ENCODE measurements around the gene MIPOL1.
"Not testable (repeated sequence)": the region's sequence is repeated elsewhere in the genome, so short reads cannot be mapped to it uniquely, and the experiment has no call there.

The MIPOL1 gene, protein sequence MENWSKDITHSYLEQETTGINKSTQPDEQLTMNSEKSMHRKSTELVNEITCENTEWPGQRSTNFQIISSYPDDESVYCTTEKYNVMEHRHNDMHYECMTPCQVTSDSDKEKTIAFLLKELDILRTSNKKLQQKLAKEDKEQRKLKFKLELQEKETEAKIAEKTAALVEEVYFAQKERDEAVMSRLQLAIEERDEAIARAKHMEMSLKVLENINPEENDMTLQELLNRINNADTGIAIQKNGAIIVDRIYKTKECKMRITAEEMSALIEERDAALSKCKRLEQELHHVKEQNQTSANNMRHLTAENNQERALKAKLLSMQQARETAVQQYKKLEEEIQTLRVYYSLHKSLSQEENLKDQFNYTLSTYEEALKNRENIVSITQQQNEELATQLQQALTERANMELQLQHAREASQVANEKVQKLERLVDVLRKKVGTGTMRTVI

DNA sequence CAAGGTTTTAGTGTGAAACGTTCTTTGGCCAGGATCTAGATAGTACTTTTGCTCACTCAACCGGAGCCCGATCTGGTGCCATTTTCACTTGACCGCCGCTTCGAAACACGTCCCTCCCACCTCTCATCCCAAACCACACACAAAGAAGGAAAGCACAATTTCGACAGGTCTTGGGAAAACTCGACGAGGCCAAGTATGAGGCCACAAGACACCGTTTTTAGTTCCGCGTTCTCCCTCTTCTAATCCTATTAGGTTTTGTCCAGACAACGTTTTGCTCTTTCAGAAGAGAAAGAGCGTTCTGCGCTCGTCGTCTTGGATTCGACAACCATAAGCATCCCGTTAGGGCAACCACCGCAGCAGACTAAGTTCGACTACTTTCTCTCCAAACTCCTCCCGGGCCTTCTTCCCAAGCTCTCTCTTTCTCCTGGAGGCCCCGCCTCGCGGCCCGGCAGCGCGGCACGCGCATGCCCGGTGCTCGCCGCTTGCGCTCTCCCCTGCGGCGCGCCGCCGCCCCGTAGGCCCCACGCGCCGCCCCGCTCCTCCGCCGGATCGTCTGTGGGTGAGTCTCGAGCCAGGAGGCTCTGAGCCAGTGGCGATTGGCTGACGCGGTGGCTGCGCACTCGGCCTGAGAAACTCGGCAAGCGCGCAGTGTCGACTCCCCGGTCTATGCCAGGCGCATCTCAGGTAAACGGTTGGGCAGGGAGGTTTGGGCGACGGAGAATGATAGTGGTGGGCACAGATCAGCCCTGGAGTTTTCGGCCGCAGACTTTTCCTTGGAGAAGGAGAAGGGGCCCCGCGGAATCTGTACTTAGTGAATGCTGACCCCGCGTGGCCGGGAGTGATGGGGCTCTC is at the start of gene MIPOL1:
MIPOL1 (plus strand) TSS at position 517 of the 852 bp plus-strand sequence. CDS start 49,952 bp downstream, outside the sequence.
- DNase-seq = peak in 50 of 51 donors; percentile 24 to 85 (median 72)

DNA sequence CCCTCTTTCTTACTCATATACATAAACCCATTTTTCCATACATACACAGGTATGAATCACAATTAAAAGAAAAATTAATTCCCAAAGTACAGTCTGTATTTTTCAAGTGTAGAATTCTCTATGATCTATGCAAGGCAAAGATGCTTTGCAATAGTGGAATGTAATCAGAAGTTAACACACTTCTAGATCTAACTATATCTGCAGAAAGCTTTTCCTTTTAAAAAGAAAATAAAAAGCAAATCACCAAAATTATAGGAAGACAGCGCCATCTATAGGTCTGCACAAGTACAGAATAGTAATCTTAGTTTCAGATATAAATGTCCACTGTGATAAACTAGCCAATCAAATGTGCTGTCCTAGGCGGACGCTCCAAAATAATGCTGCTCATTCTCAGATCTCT is 47.3 kb upstream of the MIPOL1 start:
- peak in 1 of 51 donors; percentile 5 for DNase-seq

DNA sequence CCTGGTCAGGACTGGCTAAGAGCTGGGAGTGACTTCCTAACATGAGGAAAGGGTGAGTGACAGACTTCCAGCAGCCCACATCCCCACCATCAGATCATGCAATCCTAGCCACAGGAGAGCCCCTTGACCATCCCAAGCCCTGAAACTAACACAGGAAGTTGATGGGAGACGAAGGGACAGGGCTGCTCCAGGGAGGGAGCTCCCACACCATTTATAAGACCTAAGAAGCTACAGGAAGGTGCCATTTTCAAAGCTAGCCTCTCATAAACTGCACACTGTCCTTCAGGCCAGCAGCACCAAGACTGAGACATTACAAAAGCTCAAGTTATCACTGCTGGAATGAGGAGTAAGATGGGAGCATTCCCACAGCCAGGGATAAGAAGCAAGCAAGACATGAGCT is 44.7 kb upstream of the MIPOL1 start:
- DNase-seq = no peak

DNA sequence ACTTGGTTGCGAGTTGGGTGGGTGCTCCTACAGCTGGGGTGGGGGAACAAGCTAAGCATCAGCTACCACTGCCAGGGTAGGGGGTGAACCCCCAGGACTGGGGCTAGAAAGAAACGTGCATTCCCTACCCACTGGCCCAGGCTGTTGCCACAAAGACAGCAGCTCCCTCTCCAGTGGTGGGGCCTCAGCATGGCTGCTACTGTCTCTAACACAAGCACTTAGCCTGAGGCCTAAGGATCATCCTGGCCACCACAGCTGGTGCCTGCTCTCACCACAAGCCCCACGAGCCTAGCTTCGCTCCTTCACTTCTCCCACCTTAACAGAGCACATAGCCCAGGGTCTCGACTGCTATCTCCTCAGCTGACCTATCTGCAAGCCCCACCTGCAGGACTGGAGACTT is 44.3 kb upstream of the MIPOL1 start:
- DNase-seq = no peak

DNA sequence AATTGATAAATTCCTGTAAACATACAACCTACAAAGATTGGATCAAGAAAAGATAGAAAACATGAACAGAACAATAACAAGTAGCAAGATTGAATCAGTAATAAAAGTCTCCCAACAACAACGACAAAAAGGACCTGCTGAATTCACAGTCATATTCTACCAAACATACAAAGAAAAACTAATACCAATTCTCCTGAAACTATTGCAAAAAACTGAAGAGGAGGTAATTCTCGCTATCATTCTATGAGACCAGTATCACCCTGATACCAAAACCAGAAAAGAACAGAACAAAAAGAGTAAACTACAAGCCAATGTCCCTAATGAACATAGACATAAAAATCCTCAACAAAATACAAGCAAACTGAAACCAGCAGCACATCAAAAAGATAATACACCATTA is 39.8 kb upstream of the MIPOL1 start:
- DNase-seq = no peak

DNA sequence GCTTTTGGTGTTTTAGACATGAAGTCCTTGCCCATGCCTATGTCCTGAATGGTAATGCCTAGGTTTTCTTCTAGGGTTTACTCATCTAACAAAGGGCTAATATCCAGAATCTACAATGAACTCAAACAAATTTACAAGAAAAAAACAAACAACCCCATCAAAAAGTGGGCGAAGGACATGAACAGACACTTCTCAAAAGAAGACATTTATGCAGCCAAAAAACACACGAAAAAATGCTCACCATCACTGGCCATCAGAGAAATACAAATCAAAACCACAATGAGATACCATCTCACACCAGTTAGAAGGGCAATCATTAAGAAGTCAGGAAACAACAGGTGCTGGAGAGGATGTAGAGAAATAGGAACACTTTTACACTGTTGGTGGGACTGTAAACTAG is 35.4 kb upstream of the MIPOL1 start:
- not testable (repeated sequence) for DNase-seq

DNA sequence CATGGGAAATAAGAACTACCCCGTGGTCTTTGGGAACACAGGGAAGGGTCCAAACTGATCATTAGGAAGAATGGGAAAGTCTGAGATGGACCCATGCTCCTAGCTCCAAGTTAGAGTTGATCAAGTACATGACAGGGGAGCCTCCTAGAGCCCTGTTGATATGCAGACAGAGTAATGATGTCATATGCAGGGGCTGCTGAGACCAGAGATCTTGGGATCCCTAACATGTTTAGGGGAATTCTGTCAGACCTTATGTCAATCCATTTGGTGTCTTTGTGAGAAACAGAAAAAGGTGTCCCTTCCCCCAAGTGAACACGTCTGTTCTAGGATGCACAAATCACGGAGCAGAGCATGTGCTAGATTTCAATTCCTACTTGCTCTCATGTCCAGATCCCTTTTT is 31.9 kb upstream of the MIPOL1 start:
- no peak for DNase-seq

DNA sequence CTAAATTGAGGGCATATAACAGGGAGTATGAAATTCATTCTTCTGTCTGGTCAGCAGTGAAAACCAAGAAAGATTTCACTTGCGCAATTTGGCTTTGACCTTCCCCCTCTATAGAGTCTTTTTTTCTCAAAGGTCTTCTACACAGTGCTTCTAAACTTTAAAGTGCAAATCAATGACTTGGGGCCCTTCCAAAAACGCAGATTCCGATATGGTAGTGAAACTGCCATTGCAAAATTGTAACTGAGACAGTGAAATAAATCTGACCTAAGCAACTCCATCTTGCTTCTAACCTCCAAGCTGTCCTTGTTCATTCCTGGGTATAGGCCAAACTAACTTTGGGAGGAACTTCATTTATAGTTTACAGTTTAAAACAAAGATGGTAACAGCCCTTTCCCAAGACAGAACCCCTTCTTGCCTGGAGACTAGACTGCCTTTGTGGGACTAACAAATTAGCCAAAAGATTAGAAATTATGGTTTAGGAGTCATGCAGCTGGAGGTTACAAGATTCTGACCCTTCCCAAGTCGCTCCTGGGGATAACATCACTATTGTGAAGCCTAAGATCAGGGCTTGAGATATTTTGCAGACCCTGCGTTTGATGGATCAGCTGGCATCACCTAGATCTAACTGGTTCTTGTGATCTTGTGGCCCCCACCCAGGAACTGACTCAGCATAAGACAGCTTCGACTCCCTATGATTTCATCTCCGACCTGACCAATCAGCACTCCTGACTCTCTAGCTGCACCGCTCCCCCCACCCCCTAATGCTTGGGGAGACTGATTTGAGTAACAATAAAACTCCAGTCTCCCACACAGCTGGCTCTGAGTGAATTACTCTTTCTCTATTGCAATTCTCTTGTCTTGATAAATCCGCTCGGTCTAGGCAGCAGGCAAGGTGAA is 30.3 kb upstream of the MIPOL1 start:
- no peak for DNase-seq

DNA sequence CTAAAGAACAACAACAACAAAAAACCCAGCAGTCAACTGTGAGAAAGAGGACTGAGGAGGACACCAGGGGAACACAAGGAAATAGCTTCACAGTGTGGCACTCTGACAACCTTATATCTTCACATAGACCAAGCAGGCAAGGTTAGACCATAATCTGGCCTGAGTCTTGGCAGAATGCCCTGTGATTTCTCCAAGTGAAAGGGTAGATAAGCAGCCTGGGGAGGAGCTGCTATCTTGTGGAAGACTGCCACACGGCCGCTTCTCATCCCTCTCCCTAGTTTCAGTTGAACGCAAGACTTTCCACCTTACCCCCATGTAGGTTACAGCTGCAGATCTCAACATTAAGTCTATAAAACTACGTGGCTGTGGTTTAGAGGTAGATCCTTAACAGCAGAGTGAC is 29.0 kb upstream of the MIPOL1 start:
- DNase-seq = no peak

DNA sequence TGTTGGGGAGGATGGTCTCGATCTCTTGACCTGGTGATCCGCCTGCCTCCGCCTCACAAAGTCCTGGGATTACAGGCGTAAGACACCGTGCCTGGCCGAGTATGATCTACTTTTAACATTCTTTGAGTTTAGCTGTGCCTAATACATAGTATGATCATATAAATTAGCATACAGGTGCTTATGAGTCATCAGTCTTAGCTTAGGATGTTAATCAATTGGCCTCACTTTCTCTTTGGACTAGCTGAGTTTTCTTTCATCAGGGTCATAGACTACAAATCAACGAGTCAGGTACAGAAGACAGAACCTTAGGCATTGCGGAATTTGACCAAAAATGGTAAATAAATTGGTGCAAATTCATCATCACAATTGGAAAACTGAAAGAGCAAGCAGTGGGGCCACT is 27.5 kb upstream of the MIPOL1 start:
- no peak for DNase-seq

DNA sequence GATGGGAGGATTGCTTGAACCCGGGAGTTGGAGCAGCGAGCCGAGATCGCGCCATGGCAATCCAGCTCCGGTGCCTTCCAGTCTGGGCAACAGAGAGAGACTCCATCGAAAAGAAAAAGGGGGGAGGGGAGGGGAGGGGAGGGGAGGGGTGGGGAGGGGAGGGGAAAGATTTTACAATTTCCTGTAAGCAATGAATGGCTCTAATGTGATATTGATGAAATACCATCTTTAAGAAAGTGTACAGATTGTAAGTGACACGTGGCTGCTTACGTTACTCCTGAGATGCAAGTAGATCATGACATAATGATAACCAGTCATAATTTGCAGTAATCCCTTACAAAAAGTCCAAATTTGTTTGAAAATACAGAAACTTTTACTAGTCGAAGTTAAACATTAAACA is 26.7 kb upstream of the MIPOL1 start:
- no peak for DNase-seq

DNA sequence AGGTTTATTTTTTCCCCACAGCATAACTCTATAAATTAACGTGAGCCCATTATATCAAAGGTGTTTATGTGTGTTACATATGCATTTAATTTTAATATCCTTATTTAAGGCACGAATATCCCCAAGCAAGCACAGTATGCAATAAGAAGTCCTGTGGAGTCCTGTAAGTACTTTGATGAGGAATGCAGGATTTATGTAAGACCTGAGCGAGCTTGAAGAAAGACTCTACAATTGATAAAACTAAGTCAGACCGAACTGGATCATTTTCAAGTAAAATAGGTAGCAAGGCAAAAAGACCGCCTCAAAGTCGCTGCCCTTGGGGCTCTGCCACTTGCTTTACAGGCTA is 26.1 kb upstream of the MIPOL1 start:
- DNase-seq = no peak

DNA sequence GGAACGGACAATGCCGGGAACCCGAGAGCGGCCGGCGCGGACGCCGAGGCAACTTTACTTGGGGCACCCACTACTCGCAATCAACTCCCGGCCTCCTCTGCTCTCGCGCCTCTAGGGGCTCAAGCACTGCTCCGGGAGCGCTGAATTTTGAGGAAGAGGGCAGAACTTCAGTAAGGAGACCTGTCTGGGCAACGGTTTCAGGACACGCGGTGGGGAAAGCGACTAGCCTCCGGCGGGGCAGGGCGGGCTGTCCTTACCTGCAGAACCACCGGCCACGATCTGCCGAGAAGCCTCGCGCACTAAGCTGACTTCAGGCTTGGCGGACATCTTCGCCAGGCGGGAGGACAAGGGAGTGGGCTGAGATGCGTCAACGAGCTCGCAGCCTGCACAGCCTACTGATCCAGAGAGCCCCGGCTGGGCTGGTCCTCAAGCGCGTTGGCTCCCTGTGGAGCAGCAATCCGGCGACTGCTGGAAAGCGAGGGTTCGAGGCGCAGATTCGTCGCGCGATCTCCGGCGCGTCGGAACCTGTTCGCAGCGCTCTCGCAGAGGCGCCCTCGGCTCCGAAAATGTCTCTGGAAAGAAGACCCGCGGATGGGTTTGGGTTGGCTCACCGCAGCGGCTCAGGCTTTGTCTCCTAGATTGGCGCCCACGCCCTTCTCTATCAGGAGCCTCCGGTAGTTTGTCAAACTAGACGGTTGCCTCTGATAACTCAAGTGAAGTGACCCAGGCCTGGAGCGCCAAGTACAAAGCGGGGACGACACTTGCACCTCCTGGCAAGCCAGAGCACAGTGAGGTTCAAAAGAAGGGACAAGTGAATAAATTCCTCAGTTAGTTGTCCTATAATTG is 25.5 kb upstream of the MIPOL1 start, which contains the start of gene SLC25A21:
SLC25A21 (minus strand) TSS at position 583 of the 846 bp plus-strand sequence.
- peak; percentile 20 to 84 (median 65) for DNase-seq

DNA sequence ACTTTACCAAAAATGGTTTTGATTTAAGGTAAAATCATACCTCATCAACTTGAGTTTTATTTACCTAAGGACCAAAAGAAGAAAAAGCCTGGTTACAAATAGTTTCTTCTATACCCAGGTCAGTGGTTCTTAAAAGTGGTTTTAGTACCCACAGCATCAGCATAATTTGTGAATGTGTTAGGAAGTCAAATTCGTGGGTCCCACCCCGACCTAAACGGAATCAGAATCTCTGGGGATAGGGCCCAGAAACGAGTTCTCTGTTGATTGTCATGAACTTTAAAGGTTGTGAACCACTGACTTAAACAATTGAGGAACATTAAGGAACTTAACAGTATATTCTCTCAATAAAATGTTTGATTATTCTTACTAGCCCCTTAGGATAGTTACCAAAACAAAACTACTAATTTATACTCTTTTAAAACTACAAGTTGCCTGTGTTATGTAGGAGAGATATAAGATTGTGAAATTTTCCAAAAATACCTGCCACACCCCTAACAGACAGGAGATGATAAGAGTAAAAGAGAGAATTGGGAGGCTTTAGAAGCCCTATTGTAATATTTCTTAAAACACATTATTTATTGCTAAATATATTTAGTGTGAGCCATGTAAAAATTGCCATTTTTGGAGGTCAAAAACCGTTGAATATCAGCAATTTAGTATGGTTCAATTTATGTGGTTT is 24.7 kb upstream of the MIPOL1 start:
- no peak for DNase-seq

DNA sequence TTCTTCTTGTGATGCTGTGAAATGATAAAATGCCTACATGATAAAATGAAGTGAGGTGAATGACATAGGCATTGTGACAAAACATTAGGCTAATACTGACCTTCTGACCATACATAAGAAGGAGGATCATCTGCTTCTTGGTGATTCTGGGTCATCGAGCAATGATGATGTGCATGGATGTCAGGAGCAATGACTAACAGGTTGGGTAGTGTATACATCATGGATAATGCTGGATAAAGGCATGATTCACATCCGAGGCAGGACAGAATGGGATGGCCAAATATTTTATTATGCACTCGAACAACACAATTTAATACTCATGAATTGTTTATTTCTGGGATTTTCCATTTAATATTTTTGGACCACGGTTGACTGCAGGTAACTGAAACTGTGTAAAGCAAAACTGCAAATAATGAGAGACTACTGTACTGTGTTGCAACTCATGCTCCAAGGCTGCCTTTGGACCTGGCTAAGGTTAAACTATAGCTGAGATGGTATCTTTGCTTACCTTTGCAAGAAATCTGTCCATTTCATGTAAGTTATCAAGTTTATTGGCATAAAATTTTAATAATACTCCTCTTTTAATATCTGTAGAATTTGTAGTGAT is 17.7 kb upstream of the MIPOL1 start:
- no peak for DNase-seq

DNA sequence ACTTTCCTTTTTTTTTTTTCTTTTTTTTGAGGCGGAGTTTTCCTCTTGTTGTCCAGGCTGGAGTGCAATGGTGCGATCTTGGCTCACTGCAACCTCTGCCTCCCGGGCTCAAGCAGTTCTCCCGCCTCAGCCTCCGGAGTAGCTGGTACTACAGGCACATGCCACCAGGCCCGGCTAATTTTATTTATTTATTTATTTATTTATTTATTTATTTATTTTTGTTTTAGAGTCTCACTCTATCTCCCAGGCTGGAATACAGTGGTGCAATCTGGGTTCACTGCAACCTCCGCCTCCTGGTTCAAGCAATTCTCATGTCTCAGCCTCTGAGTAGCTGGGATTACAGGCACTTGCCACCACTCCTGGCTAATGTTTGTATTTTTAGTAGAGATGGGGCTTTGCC is 16.9 kb upstream of the MIPOL1 start:
- DNase-seq = not testable (repeated sequence)

DNA sequence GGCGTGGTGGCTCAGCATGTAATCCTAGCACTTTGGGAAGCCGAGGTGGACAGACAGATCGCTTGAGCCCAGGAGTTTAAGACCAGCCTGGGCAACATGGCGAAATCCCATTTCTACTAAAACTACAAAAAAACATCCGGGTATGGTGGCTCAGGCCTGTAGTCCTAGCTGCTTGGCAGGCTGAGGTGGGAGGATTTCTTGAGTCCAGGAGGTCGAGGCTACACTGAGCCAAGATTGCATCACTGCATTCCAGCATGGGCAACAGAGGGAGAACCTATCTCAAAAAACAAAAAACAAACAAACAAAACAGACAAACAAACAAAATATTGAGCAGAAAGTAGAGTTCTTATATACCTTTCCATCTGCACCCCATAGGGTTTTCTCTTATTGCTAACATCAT is 16.3 kb upstream of the MIPOL1 start:
- no peak for DNase-seq

DNA sequence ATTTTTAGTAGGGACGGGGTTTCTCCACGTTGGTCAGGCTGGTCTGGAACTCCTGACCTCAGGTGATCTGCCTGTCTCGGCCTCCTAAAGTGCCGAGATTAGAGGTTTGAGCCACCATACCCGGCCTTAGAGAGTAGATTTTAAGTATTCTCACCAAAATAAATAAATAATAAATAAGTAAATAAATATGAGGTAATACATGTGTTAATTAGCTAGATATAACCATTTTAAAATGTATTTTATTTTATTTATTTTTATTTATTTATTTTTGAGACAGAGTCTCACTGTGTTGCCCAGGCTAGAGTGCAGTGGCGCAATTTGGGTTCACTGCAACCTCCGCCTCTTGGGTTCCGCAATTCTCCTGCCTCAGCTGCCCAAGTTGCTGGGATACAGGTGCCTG is 13.2 kb upstream of the MIPOL1 start:
- DNase-seq = not testable (repeated sequence)

DNA sequence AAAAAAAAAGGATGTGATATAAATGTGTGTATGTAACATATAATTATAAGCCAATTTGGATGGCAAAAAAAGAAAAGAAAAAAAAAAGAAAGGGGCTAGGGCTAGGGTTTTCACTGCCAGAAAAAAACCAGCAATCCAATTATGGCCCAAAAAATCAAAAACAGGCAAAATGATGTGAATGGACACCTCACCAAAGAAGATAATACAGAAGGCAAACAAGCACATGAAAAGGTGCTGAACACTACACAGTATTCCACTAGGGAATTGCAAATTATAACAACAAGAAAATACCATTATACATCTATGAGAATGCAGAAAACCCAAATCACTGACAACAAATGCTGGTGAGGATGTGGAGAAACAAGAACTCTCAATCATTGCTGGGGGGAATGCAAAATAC is 12.1 kb upstream of the MIPOL1 start:
- no peak for DNase-seq

DNA sequence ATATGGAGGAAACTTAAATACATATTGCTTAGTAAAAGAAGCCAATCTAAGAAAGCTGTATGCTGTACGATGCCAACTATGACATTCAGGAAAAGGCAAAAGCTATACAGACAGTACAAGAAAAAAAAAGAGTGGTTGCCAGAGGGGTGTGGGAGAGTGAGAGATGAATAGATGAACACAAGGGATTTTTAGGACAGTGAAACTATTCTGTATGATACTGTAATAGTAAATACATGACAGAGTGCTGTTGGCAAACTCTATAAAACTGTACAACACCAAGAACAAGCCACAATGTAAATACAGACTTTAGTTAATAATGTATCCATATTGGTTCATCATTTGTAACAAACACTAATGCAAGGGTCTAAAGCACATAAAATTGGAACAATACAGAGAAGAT is 10.9 kb upstream of the MIPOL1 start:
- DNase-seq = no peak

All from hypothalamus (tissue), 51 donors.